HS-5 (cell line): ENCODE results near the gene SPATS2.
"Not testable (repeated sequence)": the region's sequence is repeated elsewhere in the genome, so short reads cannot be mapped to it uniquely, and the experiment has no call there.

Source experiments
- DNase-seq: peaks from one replicate; pipeline ENCODE4 v3.0.0-alpha.2; 2012; ENCODE audit warnings: low read depth

Gene SPATS2

GRCh38 chr12:49352351-49352750 lies 14.9 kb upstream of the SPATS2 start:
- no peak for DNase-seq

- DNase-seq: no peak
These were observed 11.3 kb upstream of the SPATS2 start for GRCh38 chr12:49355913-49356312.

- peak; percentile 68 for DNase-seq
These were observed 10.1 kb upstream of the SPATS2 start for GRCh38 chr12:49357103-49357678.

- DNase-seq: no peak
These were observed 8.7 kb upstream of the SPATS2 start for GRCh38 chr12:49358483-49359141.

- no peak for DNase-seq
These were observed 7.6 kb upstream of the SPATS2 start for GRCh38 chr12:49359671-49360070.

- DNase-seq: no peak
These were observed 5.2 kb upstream of the SPATS2 start for GRCh38 chr12:49362077-49362476.

- DNase-seq: peak; percentile 65
These were observed 2.3 kb upstream of the SPATS2 start for GRCh38 chr12:49364989-49365388.

GRCh38 chr12:49365542-49365941 lies 1.7 kb upstream of the SPATS2 start:
- DNase-seq: no peak

- no peak for DNase-seq
These were observed 1.1 kb upstream of the SPATS2 start for GRCh38 chr12:49366096-49366651.

GRCh38 chr12:49366652-49367380 lies 446 bp upstream of the SPATS2 start:
- peak; percentile 71 for DNase-seq

- no peak for DNase-seq
These were observed 958 bp downstream of the SPATS2 start for GRCh38 chr12:49368240-49368600.

GRCh38 chr12:49369411-49370145 lies 2.3 kb downstream of the SPATS2 start:
- DNase-seq: no peak

- no peak for DNase-seq
These were observed 3.3 kb downstream of the SPATS2 start for GRCh38 chr12:49370539-49370938.

GRCh38 chr12:49375406-49375805 lies 8.1 kb downstream of the SPATS2 start:
- no peak for DNase-seq

GRCh38 chr12:49377386-49377785 lies 10.1 kb downstream of the SPATS2 start:
- no peak for DNase-seq

GRCh38 chr12:49380184-49380583 lies 12.9 kb downstream of the SPATS2 start:
- DNase-seq: not testable (repeated sequence)

GRCh38 chr12:49388682-49389386 lies 21.6 kb downstream of the SPATS2 start:
- DNase-seq: no peak

GRCh38 chr12:49389387-49389703 lies 22.1 kb downstream of the SPATS2 start:
- no peak for DNase-seq

GRCh38 chr12:49397000-49397399 lies 29.7 kb downstream of the SPATS2 start:
- DNase-seq: no peak

GRCh38 chr12:49400304-49400703 lies 33.0 kb downstream of the SPATS2 start:
- no peak for DNase-seq

- DNase-seq: no peak
These were observed 36.7 kb downstream of the SPATS2 start for GRCh38 chr12:49403971-49404450.

- no peak for DNase-seq
These were observed 37.7 kb downstream of the SPATS2 start for GRCh38 chr12:49404956-49405355.
